HG02642 (cell line): ENCODE results near the gene SDF4.

Experiments
- ATAC-seq: cut with Tn5 transposase; IDR thresholded peaks from one replicate; pipeline ENCODE4 v1.9.1; 2021; ENCODE audit warnings: mild to moderate bottlenecking; ENCODE audit not compliant: unreplicated experiment, poor library complexity

Gene SDF4

GRCh38 chr1:1243266-1243660 is 11.5 kb upstream of the SDF4 start:
- no peak for ATAC-seq

GRCh38 chr1:1242461-1243265 is 10.9 kb upstream of the SDF4 start:
- no peak for ATAC-seq

- no peak for ATAC-seq
Observed at GRCh38 chr1:1241588-1242219, 9.9 kb upstream of the SDF4 start.

- no peak for ATAC-seq
Observed at GRCh38 chr1:1240822-1241587, 9.2 kb upstream of the SDF4 start.

- ATAC-seq = no peak
Observed at GRCh38 chr1:1240348-1240732, 8.5 kb upstream of the SDF4 start.

GRCh38 chr1:1239614-1240347 is 8.0 kb upstream of the SDF4 start:
- no peak for ATAC-seq

- no peak for ATAC-seq
Observed at GRCh38 chr1:1239227-1239613, 7.4 kb upstream of the SDF4 start.

GRCh38 chr1:1238702-1239178 is 6.9 kb upstream of the SDF4 start:
- no peak for ATAC-seq

GRCh38 chr1:1237874-1238701 is 6.3 kb upstream of the SDF4 start:
- ATAC-seq = no peak

- ATAC-seq = no peak
Observed at GRCh38 chr1:1236945-1237873, 5.4 kb upstream of the SDF4 start.

- ATAC-seq = no peak
Observed at GRCh38 chr1:1236176-1236763, 4.5 kb upstream of the SDF4 start.

- no peak for ATAC-seq
Observed at GRCh38 chr1:1235016-1235744, 3.4 kb upstream of the SDF4 start.

- ATAC-seq = no peak
Observed at GRCh38 chr1:1234180-1234808, 2.5 kb upstream of the SDF4 start.

GRCh38 chr1:1233567-1233892 is 1.7 kb upstream of the SDF4 start:
- no peak for ATAC-seq

GRCh38 chr1:1232796-1233566 is 1.2 kb upstream of the SDF4 start:
- ATAC-seq = no peak

GRCh38 chr1:1232208-1232795 is 501 bp upstream of the SDF4 start, which contains the start of gene B3GALT6:
Gene B3GALT6, plus strand, starts transcription at chr1:1232237. Its CDS starts 42 bp downstream, at chr1:1232279.
- peak; percentile 8 for ATAC-seq
